SK-N-SH (cell line): Measurements from ENCODE around the gene PHTF1. TPM values are rescaled to one million over a fixed set of nuclear protein-coding genes. Genes with fewer than 3 reads are reported as not detected.

Source experiments
- CTCF ChIA-PET: fragments of 300-600, 350-600 bp; formaldehyde crosslinking; extraction: SDS; loops from one replicate; lab custom pipeline; 2021; lab: Yijun Ruan, JAX
- POLR2A ChIA-PET: fragments of 350-600 bp; sonication (Branson Sonifier 250); formaldehyde crosslinking; extraction: SDS; loops from one replicate; lab custom pipeline; 2020; ENCODE audit warnings: antibody characterized with exemption, inconsistent platforms; lab: Yijun Ruan, JAX
- DNase-seq: peaks from one replicate; pipeline ENCODE4 v3.0.0; 2012
- H2AFZ ChIP-seq: fragments of 200-600 bp; sonication (generic); 2 replicates; pipeline ENCODE4 v1.8.1; 2016; ENCODE audit warnings: antibody characterized with exemption, mild to moderate bottlenecking, low read depth
- H3F3A ChIP-seq: fragments of 200-600 bp; sonication (generic); replicated peaks from 2 replicates; pipeline ENCODE3; 2016; ENCODE audit warnings: antibody characterized with exemption, mild to moderate bottlenecking; ENCODE audit not compliant: insufficient read depth
- H3K27ac ChIP-seq, 2 experiments: fragments of 200-500 bp in 1 of 2; fragments of 200-600 bp in 1 of 2; sonication (Bioruptor generic) in 1 of 2; sonication (generic), shearing (Covaris generic) in 1 of 2; 2 replicates each; pipeline versions ENCODE4 v1.5.1 to v1.6.1; 2014 to 2016; ENCODE audit warnings: low read depth in 2 of 2, inconsistent platforms in 1 of 2, low read length in 1 of 2, mild to moderate bottlenecking in 1 of 2, mixed read lengths in 1 of 2
- H3K27me3 ChIP-seq: fragments of 200-600 bp; sonication (generic), shearing (Covaris generic); 2 replicates; pipeline ENCODE4 v1.6.1; 2016; ENCODE audit warnings: mixed run types; ENCODE audit not compliant: insufficient read depth
- H3K36me3 ChIP-seq, 2 experiments: fragments of 200-500 bp in 1 of 2; fragments of 200-600 bp in 1 of 2; sonication (Bioruptor generic) in 1 of 2; sonication (generic) in 1 of 2; replicated peaks in 1 of 2; 2 replicates each; pipeline versions ENCODE3 to v1.5.1; 2014 to 2016; ENCODE audit warnings: low read length in 1 of 2, mild to moderate bottlenecking in 1 of 2; ENCODE audit not compliant: insufficient read depth in 2 of 2, control insufficient read depth in 1 of 2
- H3K4me1 ChIP-seq, 2 experiments: fragments of 200-500 bp in 1 of 2; fragments of 200-600 bp in 1 of 2; sonication (Bioruptor generic) in 1 of 2; sonication (generic), shearing (Covaris generic) in 1 of 2; 2 replicates each; pipeline versions ENCODE4 v1.5.1 to v1.6.1; 2014 to 2016; ENCODE audit warnings: low read depth in 1 of 2, low read length in 1 of 2, mixed run types in 1 of 2; ENCODE audit not compliant: insufficient read depth in 2 of 2, control insufficient read depth in 1 of 2
- H3K4me2 ChIP-seq: fragments of 200-600 bp; sonication (generic), shearing (Covaris generic); 2 replicates; pipeline ENCODE4 v1.6.1; 2017; ENCODE audit warnings: mixed run types
- H3K4me3 ChIP-seq, 2 experiments: fragments of 200-500 bp in 1 of 2; fragments of 200-600 bp in 1 of 2; sonication (Bioruptor generic) in 1 of 2; sonication (generic), shearing (Covaris generic) in 1 of 2; 2 replicates each; pipeline versions ENCODE4 v1.5.1 to v1.8.1; 2014 to 2016; ENCODE audit warnings: low read depth in 2 of 2, inconsistent platforms in 1 of 2, low read length in 1 of 2, mild to moderate bottlenecking in 1 of 2, mixed read lengths in 1 of 2, moderate library complexity in 1 of 2
- H3K79me2 ChIP-seq: fragments of 200-600 bp; sonication (generic); 2 replicates; pipeline ENCODE4 v1.8.1; 2017; ENCODE audit warnings: mild to moderate bottlenecking; ENCODE audit not compliant: insufficient read depth
- H3K9ac ChIP-seq: fragments of 200-600 bp; sonication (generic); 2 replicates; pipeline ENCODE4 v1.6.1; 2017; ENCODE audit warnings: mixed run types
- H3K9me2 ChIP-seq: fragments of 200-600 bp; sonication (generic); 2 replicates; pipeline ENCODE4 v1.6.1; 2017; ENCODE audit warnings: mixed run types
- H3K9me3 ChIP-seq: fragments of 200-600 bp; sonication (generic); 2 replicates; pipeline ENCODE4 v1.6.1; 2017; ENCODE audit warnings: mixed run types, mild to moderate bottlenecking, moderate library complexity
- H4K20me1 ChIP-seq: fragments of 200-600 bp; sonication (generic); 2 replicates; pipeline ENCODE4 v1.6.1; 2017; ENCODE audit warnings: mild to moderate bottlenecking, mixed run types; ENCODE audit not compliant: insufficient read depth
- CHD2 ChIP-seq: fragments of 150-350 bp; IDR thresholded peaks from 2 replicates; pipeline ENCODE4 v1.6.1; 2018; ENCODE audit warnings: low read length; ENCODE audit not compliant: partially characterized antibody
- EZH2phosphoT487 ChIP-seq: fragments of 200-600 bp; sonication (generic); IDR thresholded peaks from 2 replicates; pipeline ENCODE4 v1.6.1; 2017; ENCODE audit warnings: low read depth, mixed run types, mild to moderate bottlenecking, antibody characterized with exemption, moderate library complexity, borderline replicate concordance
- FOSL2 ChIP-seq: IDR thresholded peaks from 2 replicates; pipeline ENCODE4 v1.4.0; 2012; ENCODE audit warnings: low read depth, mild to moderate bottlenecking, moderate library complexity, borderline replicate concordance
- FOXJ3 ChIP-seq: sonication (generic); formaldehyde crosslinking; IDR thresholded peaks from 2 replicates; pipeline ENCODE4 v1.5.1; 2020; ENCODE audit warnings: mild to moderate bottlenecking, missing genetic modification reagents
- GABPA ChIP-seq: IDR thresholded peaks from 2 replicates; pipeline ENCODE4 v1.4.0; 2012; ENCODE audit warnings: low read depth, mild to moderate bottlenecking
- JUND ChIP-seq: IDR thresholded peaks from 2 replicates; pipeline ENCODE4 v1.4.0; 2012
- MXI1 ChIP-seq: IDR thresholded peaks from 2 replicates; pipeline ENCODE4 v1.6.1; 2012; ENCODE audit warnings: mild to moderate bottlenecking, low read depth, low read length, improper control_type of control experiment
- NFIC ChIP-seq: IDR thresholded peaks from 2 replicates; pipeline ENCODE4 v1.4.0; 2012; ENCODE audit warnings: borderline replicate concordance
- RCOR1 ChIP-seq: fragments of 150-350 bp; IDR thresholded peaks from 2 replicates; pipeline ENCODE4 v1.6.1; 2017; ENCODE audit warnings: antibody characterized with exemption, low read length
- RFX5 ChIP-seq: IDR thresholded peaks from 2 replicates; pipeline ENCODE4 v1.6.1; 2012; ENCODE audit warnings: mild to moderate bottlenecking, improper control_type of control experiment, low read length
- RXRA ChIP-seq: IDR thresholded peaks from 2 replicates; pipeline ENCODE4 v1.4.0; 2012; ENCODE audit warnings: low read depth, mild to moderate bottlenecking, borderline replicate concordance
- SMC3 ChIP-seq: IDR thresholded peaks from 2 replicates; pipeline ENCODE4 v1.6.1; 2012; ENCODE audit warnings: low read depth, low read length, improper control_type of control experiment
- TEAD4 ChIP-seq: IDR thresholded peaks from 2 replicates; pipeline ENCODE4 v1.4.0; 2012; ENCODE audit warnings: mild to moderate bottlenecking, borderline replicate concordance; ENCODE audit not compliant: insufficient read depth
- YY1 ChIP-seq: IDR thresholded peaks from 2 replicates; pipeline ENCODE4 v1.4.0; 2012; ENCODE audit warnings: low read depth, mild to moderate bottlenecking
- WGBS: methylation state at CpG from one replicate; pipeline ENCODE4 v1.1.6; 2017; ENCODE audit warnings: low lambda C conversion rate; 5-methylcytosine and 5-hydroxymethylcytosine counted together
- polyA plus RNA-seq, 3 experiments: library from polyadenylated mRNA; depleted of rRNA; stranded (reverse); fragments of >200 nt; gene quantifications; 2 replicates each; pipeline ENCODE4 v1.2.3, GENCODE V29; 2012
- TF ChIP-seq, protein P1 (sequence below): IDR thresholded peaks from 2 replicates; pipeline ENCODE4; 2012
- TF ChIP-seq, protein P2 (sequence below): fragments of 150-350 bp; IDR thresholded peaks from 2 replicates; pipeline ENCODE4 v1.6.1; 2016; ENCODE audit warnings: mild to moderate bottlenecking, low read depth, low read length
- TF ChIP-seq, protein P3 (sequence below): fragments of 200-600 bp; sonication (generic); IDR thresholded peaks from 2 replicates; pipeline ENCODE4 v1.6.1; 2017; ENCODE audit warnings: antibody characterized with exemption, mild to moderate bottlenecking, moderate library complexity

Gene PHTF1
- polyA plus RNA-seq, 1 of the 3 experiments (the other 2 are of a cell fraction) = 10.8 TPM

DNA sequence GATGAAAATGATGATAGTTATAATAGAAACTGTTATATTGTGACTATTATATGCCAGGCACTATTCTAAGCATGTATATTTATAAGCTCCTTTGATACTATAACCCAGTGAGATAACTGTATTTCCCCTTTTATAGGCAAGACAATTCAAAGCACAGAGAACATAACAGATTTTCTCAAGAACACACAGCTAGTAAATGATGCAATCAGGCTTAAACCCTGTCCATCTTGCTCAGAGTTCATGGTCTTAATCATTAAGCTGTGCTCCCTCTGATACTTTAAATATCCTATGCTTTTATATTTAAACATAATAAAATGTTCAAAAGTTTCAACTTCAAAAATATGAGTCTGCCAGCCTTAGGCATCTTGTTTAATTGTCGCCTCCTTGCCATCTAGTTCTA lies 88.6 kb downstream of the PHTF1 start:
- WGBS = 100% methylated on average over 1 of the region's 1 CpG
- TF ChIP-seq RCOR1 (no peak), RFX5 (no peak), JUND (no peak), MXI1 (no peak), CHD2 (no peak), EZH2phosphoT487 (no peak), YY1 (no peak), RXRA (no peak), FOSL2 (no peak), FOXJ3 (no peak), TEAD4 (no peak), SMC3 (no peak), NFIC (no peak), GABPA (no peak)
- TF ChIP-seq, protein P1, sequence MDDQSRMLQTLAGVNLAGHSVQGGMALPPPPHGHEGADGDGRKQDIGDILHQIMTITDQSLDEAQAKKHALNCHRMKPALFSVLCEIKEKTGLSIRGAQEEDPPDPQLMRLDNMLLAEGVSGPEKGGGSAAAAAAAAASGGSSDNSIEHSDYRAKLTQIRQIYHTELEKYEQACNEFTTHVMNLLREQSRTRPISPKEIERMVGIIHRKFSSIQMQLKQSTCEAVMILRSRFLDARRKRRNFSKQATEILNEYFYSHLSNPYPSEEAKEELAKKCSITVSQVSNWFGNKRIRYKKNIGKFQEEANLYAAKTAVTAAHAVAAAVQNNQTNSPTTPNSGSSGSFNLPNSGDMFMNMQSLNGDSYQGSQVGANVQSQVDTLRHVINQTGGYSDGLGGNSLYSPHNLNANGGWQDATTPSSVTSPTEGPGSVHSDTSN = no peak
- TF ChIP-seq, protein P2, sequence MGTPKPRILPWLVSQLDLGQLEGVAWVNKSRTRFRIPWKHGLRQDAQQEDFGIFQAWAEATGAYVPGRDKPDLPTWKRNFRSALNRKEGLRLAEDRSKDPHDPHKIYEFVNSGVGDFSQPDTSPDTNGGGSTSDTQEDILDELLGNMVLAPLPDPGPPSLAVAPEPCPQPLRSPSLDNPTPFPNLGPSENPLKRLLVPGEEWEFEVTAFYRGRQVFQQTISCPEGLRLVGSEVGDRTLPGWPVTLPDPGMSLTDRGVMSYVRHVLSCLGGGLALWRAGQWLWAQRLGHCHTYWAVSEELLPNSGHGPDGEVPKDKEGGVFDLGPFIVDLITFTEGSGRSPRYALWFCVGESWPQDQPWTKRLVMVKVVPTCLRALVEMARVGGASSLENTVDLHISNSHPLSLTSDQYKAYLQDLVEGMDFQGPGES = no peak
- TF ChIP-seq, protein P3, sequence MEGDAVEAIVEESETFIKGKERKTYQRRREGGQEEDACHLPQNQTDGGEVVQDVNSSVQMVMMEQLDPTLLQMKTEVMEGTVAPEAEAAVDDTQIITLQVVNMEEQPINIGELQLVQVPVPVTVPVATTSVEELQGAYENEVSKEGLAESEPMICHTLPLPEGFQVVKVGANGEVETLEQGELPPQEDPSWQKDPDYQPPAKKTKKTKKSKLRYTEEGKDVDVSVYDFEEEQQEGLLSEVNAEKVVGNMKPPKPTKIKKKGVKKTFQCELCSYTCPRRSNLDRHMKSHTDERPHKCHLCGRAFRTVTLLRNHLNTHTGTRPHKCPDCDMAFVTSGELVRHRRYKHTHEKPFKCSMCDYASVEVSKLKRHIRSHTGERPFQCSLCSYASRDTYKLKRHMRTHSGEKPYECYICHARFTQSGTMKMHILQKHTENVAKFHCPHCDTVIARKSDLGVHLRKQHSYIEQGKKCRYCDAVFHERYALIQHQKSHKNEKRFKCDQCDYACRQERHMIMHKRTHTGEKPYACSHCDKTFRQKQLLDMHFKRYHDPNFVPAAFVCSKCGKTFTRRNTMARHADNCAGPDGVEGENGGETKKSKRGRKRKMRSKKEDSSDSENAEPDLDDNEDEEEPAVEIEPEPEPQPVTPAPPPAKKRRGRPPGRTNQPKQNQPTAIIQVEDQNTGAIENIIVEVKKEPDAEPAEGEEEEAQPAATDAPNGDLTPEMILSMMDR = no peak
- Histone ChIP-seq H3K9me2 (no peaks in the 10 kb centered on the region), H3K79me2 (no peaks in the 10 kb centered on the region), H3K27me3 (no peaks in the 10 kb centered on the region), H3K4me1 (peaks cover 4 to 9% of the 10 kb centered on the region in 2 experiments; a peak in 2 of 4 replicates), H3K9ac (no peak overlapping the region), H3K27ac (no peak overlapping the region; a peak in 1 of 4 replicates), H3F3A (peaks cover 8% of the 10 kb centered on the region), H3K9me3 (no peaks in the 10 kb centered on the region), H4K20me1 (no peaks in the 10 kb centered on the region), H3K4me2 (no peak overlapping the region), H3K36me3 (peaks cover 21 to 31% of the 10 kb centered on the region in 2 experiments), H2AFZ (no peak overlapping the region), H3K4me3 (no peak overlapping the region)
- ChIA-PET CTCF (interaction anchor here (1.1 to 2.1 kb wide), 3 partner anchors 10 to 598 kb away, joined by 3 to 6 read pairs (median 4); partner anchors contain the start of gene LRIG2), POLR2A (no interaction called here)
- no peak for DNase-seq
